Measurements from ENCODE around the gene CA10. TPM values are rescaled to one million over a fixed set of nuclear protein-coding genes. Genes with fewer than 3 reads are reported as not detected.

The CA10 gene
- total RNA-seq, 1 experiment from 2014 or later = not detected

- Histone ChIP-seq H3K9me3 (replicated peaks) (no peaks in the 10 kb centered on the region), H3K4me3 (no peak overlapping the region), H3K27ac (no peak overlapping the region), H3K27me3 (replicated peaks) (0 out of 2 replicates have a peak, but pooled peaks cover 2% of the 10 kb centered on the region), H3K36me3 (no peaks in the 10 kb centered on the region), H3K4me1 (replicated peaks) (no peaks in the 10 kb centered on the region)
- no peak for DNase-seq (ENCODE audit: low read depth in 1 of 2, low spot score in 2 of 2)
Observed at GRCh38 chr17:51677875-51678274, 480.6 kb downstream of the CA10 start.

- Histone ChIP-seq H3K27me3 (replicated peaks) (no peaks in the 10 kb centered on the region), H3K4me1 (replicated peaks) (no peaks in the 10 kb centered on the region), H3K27ac (no peak overlapping the region), H3K4me3 (no peak overlapping the region), H3K9me3 (replicated peaks) (no peaks in the 10 kb centered on the region), H3K36me3 (no peaks in the 10 kb centered on the region)
- no peak for DNase-seq (ENCODE audit: low read depth in 1 of 2, low spot score in 2 of 2)
Observed at GRCh38 chr17:51676691-51677487, 481.6 kb downstream of the CA10 start.

GRCh38 chr17:51674579-51675255 is 483.8 kb downstream of the CA10 start:
- Histone ChIP-seq H3K27ac (no peak overlapping the region), H3K4me3 (no peak overlapping the region), H3K4me1 (replicated peaks) (no peaks in the 10 kb centered on the region), H3K9me3 (replicated peaks) (no peaks in the 10 kb centered on the region), H3K27me3 (replicated peaks) (no peaks in the 10 kb centered on the region), H3K36me3 (no peaks in the 10 kb centered on the region)
- no peak for DNase-seq (ENCODE audit: low read depth in 1 of 2, low spot score in 2 of 2)

GRCh38 chr17:51673070-51673469 is 485.4 kb downstream of the CA10 start:
- H3K27me3 ChIP-seq (replicated peaks) = no peaks in the 10 kb centered on the region
- no peak overlapping the region for H3K4me3 ChIP-seq
- no peaks in the 10 kb centered on the region for H3K9me3 ChIP-seq (replicated peaks)
- H3K4me1 ChIP-seq (replicated peaks) = no peaks in the 10 kb centered on the region
- no peaks in the 10 kb centered on the region for H3K36me3 ChIP-seq
- no peak overlapping the region for H3K27ac ChIP-seq
- DNase-seq (ENCODE audit: low read depth in 1 of 2, low spot score in 2 of 2) = no peak

GRCh38 chr17:51672065-51672464 is 486.4 kb downstream of the CA10 start:
- Histone ChIP-seq H3K4me1 (replicated peaks) (no peaks in the 10 kb centered on the region), H3K9me3 (replicated peaks) (no peaks in the 10 kb centered on the region), H3K4me3 (no peak overlapping the region), H3K27ac (no peak overlapping the region), H3K27me3 (replicated peaks) (no peaks in the 10 kb centered on the region), H3K36me3 (no peaks in the 10 kb centered on the region)
- DNase-seq (ENCODE audit: low read depth in 1 of 2, low spot score in 2 of 2) = no peak

GRCh38 chr17:51670899-51671298 is 487.6 kb downstream of the CA10 start:
- Histone ChIP-seq H3K4me1 (replicated peaks) (no peaks in the 10 kb centered on the region), H3K4me3 (no peak overlapping the region), H3K27me3 (replicated peaks) (no peaks in the 10 kb centered on the region), H3K9me3 (replicated peaks) (no peaks in the 10 kb centered on the region), H3K27ac (no peak overlapping the region), H3K36me3 (no peaks in the 10 kb centered on the region)
- DNase-seq (ENCODE audit: low read depth in 1 of 2, low spot score in 2 of 2) = no peak

GRCh38 chr17:51668963-51669246 is 489.6 kb downstream of the CA10 start:
- no peak for DNase-seq (ENCODE audit: low read depth in 1 of 2, low spot score in 2 of 2)
- Histone ChIP-seq H3K4me3 (no peak overlapping the region), H3K9me3 (replicated peaks) (no peaks in the 10 kb centered on the region), H3K27ac (no peak overlapping the region), H3K4me1 (replicated peaks) (no peaks in the 10 kb centered on the region), H3K27me3 (replicated peaks) (no peaks in the 10 kb centered on the region), H3K36me3 (no peaks in the 10 kb centered on the region)

- Histone ChIP-seq H3K27ac (no peak overlapping the region), H3K4me1 (replicated peaks) (no peaks in the 10 kb centered on the region)
- DNase-seq (ENCODE audit: low read depth in 1 of 2, low spot score in 2 of 2) = no peak
Observed at GRCh38 chr17:51668155-51668962, 490.2 kb downstream of the CA10 start.

GRCh38 chr17:51667706-51668083 is 490.8 kb downstream of the CA10 start:
- no peaks in the 10 kb centered on the region for H3K27me3 ChIP-seq (replicated peaks)
- no peak overlapping the region for H3K27ac ChIP-seq
- no peak for DNase-seq (ENCODE audit: low read depth in 1 of 2, low spot score in 2 of 2)
- no peaks in the 10 kb centered on the region for H3K36me3 ChIP-seq
- H3K4me3 ChIP-seq = no peak overlapping the region
- no peaks in the 10 kb centered on the region for H3K9me3 ChIP-seq (replicated peaks)
- H3K4me1 ChIP-seq (replicated peaks) = no peaks in the 10 kb centered on the region

More at GRCh38 chr17:51668155-51668962, 490.2 kb downstream of the CA10 start:
- Histone ChIP-seq H3K36me3 (no peaks in the 10 kb centered on the region), H3K27me3 (replicated peaks) (no peaks in the 10 kb centered on the region), H3K4me3 (no peak overlapping the region), H3K9me3 (replicated peaks) (no peaks in the 10 kb centered on the region)

- DNase-seq (ENCODE audit: low read depth in 1 of 2, low spot score in 2 of 2) = no peak
- Histone ChIP-seq H3K27me3 (replicated peaks) (no peaks in the 10 kb centered on the region; the same call in 1 of the 2 replicates), H3K4me3 (no peak overlapping the region), H3K36me3 (no peaks in the 10 kb centered on the region), H3K9me3 (replicated peaks) (no peaks in the 10 kb centered on the region), H3K4me1 (replicated peaks) (no peaks in the 10 kb centered on the region), H3K27ac (no peak overlapping the region)
Observed at GRCh38 chr17:51666971-51667705, 491.4 kb downstream of the CA10 start.

- H3K9me3 ChIP-seq (replicated peaks) = no peaks in the 10 kb centered on the region
- DNase-seq (ENCODE audit: low read depth in 1 of 2, low spot score in 2 of 2) = no peak
- H3K4me3 ChIP-seq = no peak overlapping the region
- H3K36me3 ChIP-seq = no peaks in the 10 kb centered on the region
- H3K27me3 ChIP-seq (replicated peaks) = no peaks in the 10 kb centered on the region; the same call in 1 of the 2 replicates
- no peak overlapping the region for H3K27ac ChIP-seq
- no peaks in the 10 kb centered on the region for H3K4me1 ChIP-seq (replicated peaks)
Observed at GRCh38 chr17:51662204-51663056, 496.1 kb downstream of the CA10 start.

GRCh38 chr17:51661403-51661802 is 497.1 kb downstream of the CA10 start:
- Histone ChIP-seq H3K4me1 (replicated peaks) (no peaks in the 10 kb centered on the region), H3K27me3 (replicated peaks) (no peaks in the 10 kb centered on the region; the same call in 1 of the 2 replicates), H3K27ac (no peak overlapping the region), H3K4me3 (no peak overlapping the region), H3K9me3 (replicated peaks) (no peaks in the 10 kb centered on the region), H3K36me3 (no peaks in the 10 kb centered on the region)
- DNase-seq (ENCODE audit: low read depth in 1 of 2, low spot score in 2 of 2) = no peak

GRCh38 chr17:51660266-51660665 is 498.2 kb downstream of the CA10 start:
- H3K4me1 ChIP-seq (replicated peaks) = no peaks in the 10 kb centered on the region
- H3K36me3 ChIP-seq = no peaks in the 10 kb centered on the region
- H3K27ac ChIP-seq = no peak overlapping the region
- no peak for DNase-seq (ENCODE audit: low read depth in 1 of 2, low spot score in 2 of 2)
- no peaks in the 10 kb centered on the region; the same call in 1 of the 2 replicates for H3K27me3 ChIP-seq (replicated peaks)
- no peak overlapping the region for H3K4me3 ChIP-seq
- no peaks in the 10 kb centered on the region for H3K9me3 ChIP-seq (replicated peaks)
